Activated T-cell treated with anti-CD3 and anti-CD28 coated beads, Interleukin-2, amount 50 U/mL, for 48 hours (primary cell): ENCODE results near the gene WASF1.
"Not testable (repeated sequence)": the region's sequence is repeated elsewhere in the genome, so short reads cannot be mapped to it uniquely, and the experiment has no call there.

Experiments used
- DNase-seq, 2 experiments: peaks; one replicate each; pipeline ENCODE4 v3.0.0-alpha.2; 2020

The WASF1 gene

DNA sequence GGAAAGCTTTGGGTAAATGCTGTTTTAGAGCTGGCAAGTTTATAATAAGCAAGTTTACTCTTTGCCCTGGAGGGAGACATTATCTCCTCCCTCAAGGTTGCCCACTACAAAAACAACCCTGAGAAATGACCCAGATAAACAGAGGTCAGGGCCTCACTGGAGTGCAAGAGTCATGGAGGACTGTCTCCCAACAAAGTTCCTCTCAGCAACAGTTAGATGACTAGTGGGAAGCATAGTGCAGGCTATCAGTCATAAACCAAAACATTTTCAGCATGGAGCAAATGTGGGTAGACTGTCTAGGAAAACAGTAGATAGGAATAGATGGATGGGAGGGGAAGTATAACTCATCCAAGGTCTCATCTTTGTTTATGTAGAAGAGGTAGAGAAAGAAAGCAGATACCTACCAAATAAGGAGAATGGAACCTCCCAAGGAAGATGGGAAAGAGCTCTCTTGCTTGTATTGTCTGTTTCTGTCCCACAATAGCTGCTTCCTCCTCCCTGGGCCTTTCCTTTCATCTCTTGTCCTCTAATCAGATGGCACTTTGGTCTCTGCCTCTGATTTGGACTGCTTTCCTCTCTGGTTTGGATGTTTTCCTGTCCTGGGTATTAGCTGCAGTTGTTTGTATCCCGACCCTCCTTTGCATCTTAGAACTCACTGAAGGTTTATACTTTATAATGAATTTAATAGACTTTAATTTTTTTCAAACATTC is 95.4 kb downstream of the WASF1 start:
- DNase-seq, result no peak

DNA sequence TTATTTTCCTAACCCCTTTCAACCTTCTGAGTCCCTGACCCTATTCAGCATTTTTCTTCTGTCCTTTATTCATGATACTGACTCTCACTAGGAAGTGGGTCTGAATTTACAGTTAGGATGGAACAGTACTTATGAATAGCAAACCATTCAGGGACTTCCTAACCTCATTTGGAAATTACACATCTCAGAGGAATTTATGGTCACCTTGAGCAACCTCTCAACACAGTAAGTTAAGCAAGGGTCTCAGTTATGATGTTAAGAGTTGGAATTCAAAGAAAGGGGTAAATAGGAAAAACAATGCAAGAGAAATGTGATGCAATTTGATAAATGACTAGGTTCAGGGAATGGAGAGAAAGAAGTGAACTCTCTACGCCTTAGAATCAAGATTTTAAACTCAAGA is 104.1 kb downstream of the WASF1 start:
- DNase-seq, result no peak

DNA sequence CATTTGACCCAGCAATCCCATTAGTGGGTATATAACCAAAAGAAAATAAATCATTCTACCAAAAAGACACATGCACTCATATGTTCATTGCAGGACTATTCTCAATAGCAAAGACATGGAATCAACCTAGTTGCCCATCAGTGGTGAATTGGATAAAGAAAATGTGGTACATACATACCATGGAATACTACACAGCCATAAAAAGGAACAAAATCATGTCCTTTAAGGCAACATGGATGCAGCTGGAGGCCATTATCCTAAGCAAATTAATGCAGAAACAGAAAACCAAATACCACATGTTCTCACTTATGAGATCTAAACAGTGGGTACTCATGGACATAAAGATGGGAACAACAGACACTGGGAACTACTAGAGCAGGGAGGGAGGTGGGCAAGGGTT is 106.0 kb downstream of the WASF1 start:
- DNase-seq, result not testable (repeated sequence)

- DNase-seq, result no peak
Measured at GRCh38 chr6:110068592-110068967, 110.9 kb downstream of the WASF1 start.

DNA sequence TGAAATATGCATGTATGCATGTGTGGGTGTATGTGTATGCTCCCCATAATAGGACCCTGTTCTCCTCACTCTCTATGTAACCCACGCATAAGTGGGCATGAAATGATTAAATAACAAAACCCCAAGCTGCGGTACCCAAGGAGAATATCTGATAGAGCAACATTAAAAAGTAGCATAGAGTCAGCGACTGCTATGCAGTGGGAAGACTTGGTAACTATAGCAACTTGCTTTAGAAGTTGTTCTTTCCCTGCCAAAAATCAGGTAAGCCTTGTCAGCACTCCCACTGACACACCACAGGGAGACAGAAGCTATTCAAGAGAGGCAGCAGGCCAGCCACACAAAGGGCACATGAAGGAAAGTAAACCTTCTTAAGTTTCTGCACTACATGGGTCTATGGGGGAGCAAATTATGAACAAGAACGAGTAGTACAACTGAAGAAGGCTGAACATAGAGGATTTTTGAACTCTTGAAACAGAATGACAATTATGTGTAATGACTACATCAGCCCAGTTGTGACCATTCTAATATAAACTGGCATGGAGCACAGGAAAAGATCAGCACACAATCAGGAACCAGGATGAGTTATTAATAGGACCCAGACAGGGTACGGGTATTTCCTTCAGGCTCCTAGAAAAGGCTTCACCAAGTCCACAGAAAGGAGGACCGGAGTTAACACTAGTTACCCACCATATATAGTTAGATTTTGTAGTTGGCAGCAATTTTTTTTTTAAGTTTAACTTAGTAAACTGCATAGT is 111.5 kb downstream of the WASF1 start:
- DNase-seq, result no peak

DNA sequence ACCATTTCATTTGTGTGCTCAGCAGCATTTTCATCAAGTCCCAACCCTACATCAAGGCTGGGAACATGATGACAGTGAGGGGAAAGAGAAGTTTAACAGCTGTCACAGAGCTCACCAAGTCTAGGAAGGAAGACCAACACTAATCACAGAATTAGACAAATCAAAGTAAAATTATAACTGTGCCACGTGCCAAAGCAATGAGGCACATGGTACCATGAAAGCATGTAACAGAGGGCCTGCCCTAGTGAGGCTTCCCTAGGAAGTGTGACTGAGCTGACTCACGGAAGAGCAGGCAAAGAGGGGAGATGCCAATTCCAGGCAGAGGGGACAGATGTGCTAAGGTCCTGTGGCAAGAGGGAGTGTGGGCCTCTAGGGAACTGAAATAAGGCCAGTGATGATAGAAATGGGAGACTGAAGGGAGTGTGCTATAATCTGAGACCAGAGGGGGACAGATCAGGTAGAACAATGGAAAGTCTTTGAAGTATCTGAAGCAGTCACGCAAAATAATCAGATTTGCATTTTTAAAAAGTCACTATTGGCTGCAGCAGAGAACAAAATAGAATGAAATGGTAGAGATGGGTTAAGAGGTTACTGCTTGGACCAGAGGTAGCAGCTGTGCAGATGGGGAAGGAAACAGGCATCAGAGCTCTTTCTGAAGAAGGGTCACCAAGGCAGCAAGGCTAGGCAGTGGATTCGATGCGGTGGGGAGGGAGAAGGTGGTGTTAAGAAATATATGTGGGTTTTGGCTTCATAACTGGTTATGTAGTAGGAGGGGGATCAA is 114.5 kb downstream of the WASF1 start:
- no peak for DNase-seq

DNA sequence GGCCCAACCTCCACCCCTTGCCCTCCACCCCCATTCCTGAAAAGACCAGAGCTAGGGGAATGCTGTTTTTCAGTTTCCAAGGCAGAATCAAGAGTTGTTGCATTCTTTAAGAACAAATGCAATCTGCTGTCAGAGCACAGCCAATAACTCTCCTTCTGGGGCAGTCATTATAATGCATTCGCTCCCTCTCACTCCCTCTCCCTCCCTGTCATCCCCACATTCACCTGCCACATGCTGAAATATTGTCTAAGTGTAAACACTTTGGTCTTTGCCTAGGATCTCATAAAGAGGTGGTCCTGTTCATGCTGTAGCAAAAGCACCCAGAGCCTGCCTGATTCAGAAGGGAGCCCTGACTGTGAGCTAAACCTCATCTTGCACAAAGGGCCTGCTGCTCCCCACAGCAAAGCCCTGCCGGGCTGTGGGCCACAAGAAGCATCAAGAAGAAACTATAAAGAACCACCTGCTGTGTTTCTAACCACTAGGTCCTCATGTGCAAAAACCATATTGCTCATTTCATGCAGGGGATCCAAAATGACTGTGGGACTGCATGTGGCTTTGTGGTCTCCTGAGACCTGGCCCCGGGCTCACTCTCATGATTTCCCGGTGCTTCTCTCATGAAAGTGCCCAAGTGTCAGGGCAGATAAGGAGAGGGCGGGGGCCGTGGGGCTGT is 115.7 kb downstream of the WASF1 start:
- peak; percentile 30 to 36 for DNase-seq

DNA sequence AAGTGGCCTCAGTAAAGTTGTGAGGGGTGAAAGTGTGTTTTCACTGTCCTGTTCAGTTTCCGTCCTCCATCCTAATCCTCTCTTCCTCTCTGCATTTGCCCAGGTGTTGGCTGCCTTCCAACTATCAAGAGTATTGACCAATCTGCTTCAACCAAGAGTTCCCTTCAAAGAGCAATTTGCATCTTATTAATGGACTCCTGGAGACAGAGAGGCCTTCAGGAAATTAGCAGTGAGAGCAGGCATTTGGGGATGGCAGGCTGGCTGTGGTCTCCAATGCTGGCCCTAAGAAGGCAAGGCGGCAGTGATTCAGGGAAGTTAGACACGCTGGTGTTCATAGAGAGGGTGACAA is 124.1 kb downstream of the WASF1 start:
- no peak for DNase-seq

DNA sequence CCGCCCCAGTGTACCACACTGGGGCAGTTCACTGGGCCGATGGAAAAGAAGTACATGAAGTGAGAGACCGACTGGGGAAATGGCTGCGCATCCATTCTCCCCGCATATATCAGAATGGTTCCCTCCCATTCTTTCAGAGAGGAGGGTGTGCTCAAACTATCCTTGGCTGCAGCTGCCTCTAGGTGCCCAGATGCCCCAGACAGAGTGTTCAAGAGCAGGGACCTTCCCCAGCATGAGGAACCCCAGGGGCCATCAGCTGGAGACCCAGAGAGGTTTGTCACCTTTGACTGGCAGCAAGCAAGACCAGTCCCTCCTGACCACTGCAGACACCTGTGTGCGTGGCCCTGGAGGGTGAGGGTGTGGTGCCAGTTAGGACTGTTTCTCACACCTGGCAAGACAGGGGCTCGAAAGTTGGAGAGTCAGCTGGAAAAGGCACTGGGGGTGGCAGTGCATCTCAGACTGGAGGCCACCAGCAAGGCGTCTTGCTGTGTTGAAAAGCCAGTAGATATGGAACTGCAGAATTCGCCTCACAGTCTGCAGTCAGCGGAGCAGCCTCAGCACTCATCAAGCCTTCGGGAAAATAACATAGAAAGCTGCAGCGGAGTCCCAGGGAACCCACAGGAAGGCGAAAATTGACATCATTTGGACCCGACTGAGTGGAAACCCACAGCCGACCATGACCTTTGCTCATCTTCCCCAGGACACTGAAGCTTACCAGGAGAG is 124.6 kb downstream of the WASF1 start:
- DNase-seq, result no peak

DNA sequence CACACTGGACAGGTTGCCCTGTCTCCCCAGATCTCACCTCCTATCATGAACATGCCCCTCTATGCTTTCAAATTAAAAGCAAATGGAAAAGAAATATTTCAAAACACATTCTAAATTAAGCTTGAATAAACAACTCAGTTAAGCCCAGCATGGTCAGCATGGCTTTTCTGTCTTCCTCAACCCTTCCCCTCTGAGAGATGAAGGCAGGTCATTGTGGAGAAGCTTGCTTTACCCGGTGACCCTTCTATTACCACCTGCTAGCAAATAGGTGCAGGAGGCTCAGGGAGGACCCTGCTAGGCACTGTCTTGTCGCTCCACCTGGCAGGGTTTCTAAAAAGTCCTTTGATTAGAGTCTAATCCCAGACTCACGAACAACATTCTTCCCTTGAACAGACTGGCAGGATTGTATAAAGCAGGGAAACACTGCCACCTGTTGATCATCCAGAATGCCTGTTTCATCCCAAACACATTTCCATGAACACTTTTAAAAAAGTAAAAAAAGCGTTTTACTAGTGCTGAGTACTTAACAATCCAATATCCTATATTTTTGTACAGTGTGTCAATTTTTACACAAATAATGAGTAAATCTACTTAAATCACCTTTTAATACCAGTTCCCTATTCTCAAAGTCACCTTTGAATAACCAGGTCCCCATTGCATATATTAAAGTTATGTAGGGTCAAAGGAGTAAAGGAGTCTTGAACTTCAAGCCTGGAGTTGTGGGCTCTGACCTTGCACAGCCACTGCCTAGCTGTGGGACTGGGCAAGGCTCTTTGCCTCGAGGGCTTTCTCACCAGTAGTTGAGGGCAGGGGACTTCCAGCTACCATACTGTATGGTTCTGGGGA is 125.9 kb downstream of the WASF1 start:
- DNase-seq, result no peak

DNA sequence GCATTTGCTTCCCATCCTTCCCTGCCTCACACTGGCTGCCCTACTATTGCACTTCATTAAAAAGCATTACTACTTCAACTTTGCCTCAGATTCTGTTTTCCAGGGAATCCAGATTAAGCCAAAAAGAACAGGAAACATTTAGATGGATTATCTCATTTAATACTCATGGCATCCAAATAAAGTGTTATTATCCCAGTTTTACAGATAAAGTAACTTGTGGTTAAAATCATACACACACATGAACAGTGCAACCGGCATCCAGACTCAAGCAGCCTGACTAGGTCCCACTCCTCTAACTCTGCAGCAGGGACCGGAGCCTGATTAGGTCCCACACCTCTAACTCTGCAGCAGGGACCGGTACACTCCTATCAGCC is 129.0 kb downstream of the WASF1 start:
- no peak for DNase-seq
